GM12891 (cell line): Measurements from ENCODE around the gene GAB1.

Experiments used
- POLR2A ChIP-seq: IDR thresholded peaks from 2 replicates; pipeline ENCODE4 v1.6.1; 2011; ENCODE audit warnings: low read depth, low read length, control low read depth
- POLR2AphosphoS5 ChIP-seq: IDR thresholded peaks from 2 replicates; pipeline ENCODE4 v1.6.1; 2011; ENCODE audit warnings: low read depth, low read length, control low read depth
- POU2F2 ChIP-seq: IDR thresholded peaks from 2 replicates; pipeline ENCODE4 v1.6.1; 2011; ENCODE audit warnings: low read depth, mild to moderate bottlenecking, control low read depth, low read length, moderate library complexity
- SPI1 ChIP-seq: IDR thresholded peaks from 2 replicates; pipeline ENCODE4 v1.6.1; 2011; ENCODE audit warnings: low read depth, low read length, control low read depth
- TAF1 ChIP-seq: IDR thresholded peaks from 2 replicates; pipeline ENCODE4 v1.6.1; 2011; ENCODE audit warnings: low read depth, low read length, control low read depth

- TF ChIP-seq POLR2A (no peak), TAF1 (no peak), POU2F2 (no peak), POLR2AphosphoS5 (no peak), SPI1 (no peak)
Observed at GRCh38 chr4:143351149-143351691, 14.5 kb downstream of the GAB1 start.
